ENCODE measurements around the gene MAST4. TPM values are rescaled to one million over a fixed set of nuclear protein-coding genes. Genes with fewer than 3 reads are reported as not detected.

MAST4 gene
- total RNA-seq, 2 experiments from 2014 or later, result 27.7 to 28.8 TPM

DNA sequence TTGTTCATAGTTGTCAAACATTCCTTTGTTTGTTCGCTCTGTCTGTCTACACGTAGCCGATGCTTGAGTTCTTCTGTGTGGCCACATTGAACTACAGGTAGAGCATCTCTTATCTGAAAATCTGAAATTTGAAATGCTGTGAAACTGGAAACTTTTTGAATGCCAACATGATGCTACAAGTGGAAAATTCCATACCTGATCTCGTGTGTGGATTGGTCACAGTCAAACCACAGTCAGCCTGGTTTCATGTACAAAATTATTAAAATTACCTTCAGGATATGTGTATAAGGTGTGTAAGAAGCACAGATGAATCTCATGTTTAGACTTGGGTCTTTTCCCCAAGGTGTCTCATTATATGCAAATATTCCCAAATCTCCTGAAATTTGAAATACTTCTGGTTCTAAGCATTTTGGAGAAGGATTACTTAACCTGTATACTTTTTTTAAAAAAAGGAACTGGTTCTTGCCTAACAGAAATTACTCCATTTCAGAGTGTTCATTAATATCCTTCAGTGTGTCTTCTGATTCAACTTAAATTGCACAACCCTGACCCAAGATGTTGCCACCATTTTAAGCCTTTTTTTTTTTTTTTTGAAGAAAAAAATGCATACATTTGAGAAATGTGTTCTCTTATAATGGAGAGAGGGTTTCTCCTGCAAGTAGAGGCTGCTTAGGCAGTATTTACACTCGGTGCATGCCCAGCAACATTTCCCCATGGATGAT is 254.3 kb downstream of the MAST4 start:
- no peaks in the 10 kb centered on the region for H3K36me3 Mint-ChIP-seq (ENCODE audit: low read depth)
- intact Hi-C loops (cut with micrococcal nuclease), result no loop called here
- no peak overlapping the region for H3K4me3 Mint-ChIP-seq
- CTCF ChIA-PET, result no interaction called here
- H3K27me3 Mint-ChIP-seq (ENCODE audit: low read depth), result peaks cover 20% of the 10 kb centered on the region
- H3K9me3 Mint-ChIP-seq, result no peaks in the 10 kb centered on the region
- DNase-seq, result no peak
- peaks cover 13% of the 10 kb centered on the region for H3K4me1 Mint-ChIP-seq (ENCODE audit: low read depth)
- H3K27ac Mint-ChIP-seq, result no peak overlapping the region

DNA sequence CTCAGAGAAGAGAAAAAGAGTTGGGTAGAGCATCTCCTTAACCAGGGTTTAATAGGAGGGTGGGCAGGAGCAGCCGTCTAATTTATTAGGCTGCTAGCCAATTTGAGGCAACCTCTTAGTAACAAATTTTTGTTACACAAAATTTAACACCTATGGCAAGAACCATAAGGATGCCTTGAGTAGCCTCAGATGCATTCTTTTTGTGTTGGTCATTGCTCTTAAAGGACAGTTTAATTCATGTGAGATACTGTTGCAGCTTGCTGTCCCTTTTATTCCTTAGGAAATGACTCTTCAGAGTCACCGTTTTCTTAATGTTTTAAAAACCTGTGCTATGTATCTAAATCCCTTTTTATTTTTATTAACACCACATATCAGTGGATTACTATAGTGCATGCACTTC is 255.1 kb downstream of the MAST4 start:
- Mint-ChIP-seq H3K9me3 (no peaks in the 10 kb centered on the region), H3K27me3 (ENCODE audit: low read depth) (peaks cover 20% of the 10 kb centered on the region), H3K4me3 (no peak overlapping the region), H3K4me1 (ENCODE audit: low read depth) (peaks cover 13% of the 10 kb centered on the region), H3K36me3 (ENCODE audit: low read depth) (no peaks in the 10 kb centered on the region), H3K27ac (no peak overlapping the region)
- intact Hi-C loops (cut with micrococcal nuclease), result no loop called here
- CTCF ChIA-PET, result interaction anchor here (0.8 kb wide), 1 partner anchor 11 kb away, joined by 5 read pairs; no protein-coding TSS in a partner anchor
- DNase-seq, result no peak

DNA sequence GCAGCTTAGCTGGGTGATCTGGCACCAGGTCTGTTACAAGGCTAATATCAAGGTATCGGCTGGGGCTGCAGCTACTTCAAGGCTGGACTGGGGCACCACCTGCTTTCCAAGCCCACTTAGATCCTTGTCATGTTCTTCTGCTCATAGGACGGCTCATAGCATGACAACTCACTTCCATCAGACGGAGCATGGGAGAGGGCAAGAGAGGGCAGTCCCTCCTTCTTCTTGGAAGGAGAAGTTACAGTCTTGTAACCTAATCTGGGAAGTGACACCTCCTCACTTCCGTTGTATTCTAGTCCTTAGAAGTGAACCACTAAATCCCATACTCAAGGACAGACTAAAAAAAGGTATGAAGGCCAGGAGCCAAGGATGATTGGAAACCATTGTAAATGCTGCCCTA is 258.2 kb downstream of the MAST4 start:
- no peak for DNase-seq
- no peak overlapping the region for H3K4me3 Mint-ChIP-seq
- no peaks in the 10 kb centered on the region for H3K36me3 Mint-ChIP-seq (ENCODE audit: low read depth)
- intact Hi-C loops (cut with micrococcal nuclease), result no loop called here
- H3K4me1 Mint-ChIP-seq (ENCODE audit: low read depth), result peaks cover 10% of the 10 kb centered on the region
- H3K27ac Mint-ChIP-seq, result no peak overlapping the region
- CTCF ChIA-PET, result no interaction called here
- peaks cover 22% of the 10 kb centered on the region for H3K27me3 Mint-ChIP-seq (ENCODE audit: low read depth)
- H3K9me3 Mint-ChIP-seq, result no peaks in the 10 kb centered on the region

DNA sequence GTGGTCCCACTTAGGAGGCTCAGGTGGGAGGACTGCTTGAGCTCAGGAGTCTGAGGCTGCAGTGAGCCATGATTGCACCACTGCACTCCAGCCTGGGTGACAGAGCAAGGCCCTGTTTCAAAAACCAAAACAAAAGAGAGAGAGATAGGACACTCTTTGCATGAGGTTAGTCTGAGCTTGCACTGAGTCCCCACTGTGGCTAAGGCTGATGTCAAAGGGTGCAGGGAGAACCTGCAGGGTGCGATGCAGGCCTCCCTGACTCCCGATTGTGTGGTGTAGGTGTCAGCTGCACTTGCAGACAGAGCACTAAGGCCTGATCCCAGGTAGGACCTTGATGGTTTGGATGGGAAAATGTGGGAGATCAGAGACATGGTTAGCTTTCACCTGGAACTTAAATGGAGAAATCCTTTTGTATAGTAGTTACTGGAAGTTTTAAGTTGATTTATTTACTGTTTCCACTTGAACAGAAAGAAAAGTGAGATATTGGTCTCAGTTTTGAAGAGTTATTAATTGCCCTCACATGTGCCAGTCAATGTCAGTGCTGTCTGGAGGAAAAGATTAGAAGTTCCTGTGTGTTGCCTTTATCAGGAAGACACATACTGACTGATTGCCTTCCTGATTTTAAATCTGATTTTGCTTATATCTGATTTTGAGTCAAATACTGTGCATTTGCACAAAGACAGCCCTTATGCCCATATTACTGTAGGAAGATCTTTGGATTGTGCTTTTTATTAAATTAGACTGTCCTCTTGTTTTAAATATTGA is 260.0 kb downstream of the MAST4 start:
- H3K4me1 Mint-ChIP-seq (ENCODE audit: low read depth), result no peaks in the 10 kb centered on the region
- no peak for DNase-seq
- CTCF ChIA-PET, result interaction anchor here (1.4 kb wide), 1 partner anchor 41 kb away, joined by 4 read pairs; no protein-coding TSS in a partner anchor
- no peaks in the 10 kb centered on the region for H3K9me3 Mint-ChIP-seq
- no peaks in the 10 kb centered on the region for H3K36me3 Mint-ChIP-seq (ENCODE audit: low read depth)
- intact Hi-C loops (cut with micrococcal nuclease), result no loop called here
- no peak overlapping the region for H3K27ac Mint-ChIP-seq
- H3K4me3 Mint-ChIP-seq, result no peak overlapping the region
- peaks cover 27% of the 10 kb centered on the region for H3K27me3 Mint-ChIP-seq (ENCODE audit: low read depth)

DNA sequence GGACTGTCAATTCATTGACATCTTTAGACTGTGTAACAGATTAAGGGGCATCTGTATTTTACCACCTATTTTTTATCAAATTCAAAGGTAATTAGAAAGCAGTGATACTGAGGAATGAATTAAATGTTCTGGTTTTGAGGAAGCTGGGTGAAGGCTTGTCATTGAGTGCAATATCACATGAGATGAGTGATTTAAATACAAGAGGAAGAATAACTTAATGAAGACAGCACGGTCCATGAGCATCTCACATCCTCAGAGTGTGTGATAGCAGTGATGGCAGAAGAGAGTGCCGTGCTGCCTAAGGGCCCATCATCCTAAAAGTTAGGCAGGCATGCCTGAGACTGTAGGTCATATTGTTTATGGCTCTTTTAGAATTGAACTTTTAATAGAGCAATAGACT is 263.3 kb downstream of the MAST4 start:
- intact Hi-C loops (cut with micrococcal nuclease), result no loop called here
- CTCF ChIA-PET, result no interaction called here
- Mint-ChIP-seq H3K4me1 (ENCODE audit: low read depth) (no peaks in the 10 kb centered on the region), H3K36me3 (ENCODE audit: low read depth) (no peaks in the 10 kb centered on the region), H3K27me3 (ENCODE audit: low read depth) (peaks cover 31% of the 10 kb centered on the region), H3K4me3 (no peak overlapping the region), H3K27ac (no peak overlapping the region), H3K9me3 (no peaks in the 10 kb centered on the region)
- no peak for DNase-seq

DNA sequence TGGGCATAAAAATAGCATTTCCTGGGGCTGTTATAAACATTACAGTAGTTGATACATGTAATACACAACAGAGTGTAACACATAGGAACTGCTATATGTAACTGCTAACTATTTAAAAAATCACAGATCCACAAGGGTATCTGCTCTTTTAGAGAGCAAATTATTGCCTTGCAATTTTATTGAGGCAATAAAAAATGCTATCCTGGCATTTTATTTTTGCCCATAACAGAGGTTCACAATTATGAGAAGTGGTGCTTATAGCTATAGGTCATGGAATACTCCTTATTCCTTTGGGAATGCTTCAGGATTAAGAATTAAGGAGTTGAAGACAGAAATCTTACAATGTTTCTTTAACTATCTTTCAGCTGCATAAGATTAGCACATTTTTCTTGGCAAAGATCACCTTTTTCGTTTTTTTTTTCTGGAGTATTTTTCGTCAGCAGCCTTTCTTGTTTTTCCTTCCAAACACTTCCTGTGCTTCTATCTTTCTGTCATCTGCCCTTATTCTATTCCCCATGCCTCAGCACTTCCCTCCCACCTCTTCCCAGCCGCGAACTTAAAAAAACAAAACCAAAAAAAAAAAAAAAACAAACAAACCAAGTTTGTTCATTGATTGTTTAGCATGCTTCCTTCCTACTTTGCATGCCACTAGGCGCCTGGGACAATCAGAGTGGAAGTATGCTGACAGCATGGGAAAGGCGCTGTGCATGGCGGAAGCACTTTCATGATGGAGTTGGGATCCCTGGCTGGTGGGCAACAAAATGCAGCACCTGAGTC is 264.2 kb downstream of the MAST4 start:
- H3K27me3 Mint-ChIP-seq (ENCODE audit: low read depth), result peaks cover 31% of the 10 kb centered on the region
- no peaks in the 10 kb centered on the region for H3K36me3 Mint-ChIP-seq (ENCODE audit: low read depth)
- CTCF ChIA-PET, result interaction anchor here (1.6 kb wide), 1 partner anchor 10 kb away, joined by 3 read pairs; no protein-coding TSS in a partner anchor
- H3K27ac Mint-ChIP-seq, result no peak overlapping the region
- H3K4me3 Mint-ChIP-seq, result no peak overlapping the region
- H3K9me3 Mint-ChIP-seq, result no peaks in the 10 kb centered on the region
- no peak for DNase-seq
- intact Hi-C loops (cut with micrococcal nuclease), result no loop called here
- no peaks in the 10 kb centered on the region for H3K4me1 Mint-ChIP-seq (ENCODE audit: low read depth)

DNA sequence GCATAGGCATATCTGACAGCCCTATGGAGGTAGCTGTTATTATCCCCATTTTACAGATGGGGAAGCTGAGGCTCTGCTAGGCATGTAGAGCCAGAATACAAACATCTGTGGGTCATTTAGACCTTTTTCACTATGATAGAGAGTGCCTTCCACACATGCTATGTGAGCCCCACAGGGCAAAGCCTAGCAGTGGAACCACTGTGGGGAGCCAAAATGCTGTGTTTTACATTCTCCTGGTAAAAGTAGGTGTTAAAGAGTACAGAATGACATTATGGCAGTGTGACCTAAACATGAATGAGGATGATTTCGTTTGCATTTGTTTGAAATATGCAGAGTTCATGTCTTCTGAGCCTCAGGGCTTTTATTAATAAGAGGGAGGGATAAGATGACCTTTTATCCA is 265.2 kb downstream of the MAST4 start:
- no peaks in the 10 kb centered on the region for H3K36me3 Mint-ChIP-seq (ENCODE audit: low read depth)
- H3K4me3 Mint-ChIP-seq, result no peak overlapping the region
- DNase-seq, result no peak
- H3K27me3 Mint-ChIP-seq (ENCODE audit: low read depth), result peaks cover 32% of the 10 kb centered on the region
- CTCF ChIA-PET, result interaction anchor here (1.6 kb wide), 1 partner anchor 9 kb away, joined by 3 read pairs; no protein-coding TSS in a partner anchor
- no peak overlapping the region for H3K27ac Mint-ChIP-seq
- H3K4me1 Mint-ChIP-seq (ENCODE audit: low read depth), result no peaks in the 10 kb centered on the region
- H3K9me3 Mint-ChIP-seq, result no peaks in the 10 kb centered on the region
- intact Hi-C loops (cut with micrococcal nuclease), result no loop called here

DNA sequence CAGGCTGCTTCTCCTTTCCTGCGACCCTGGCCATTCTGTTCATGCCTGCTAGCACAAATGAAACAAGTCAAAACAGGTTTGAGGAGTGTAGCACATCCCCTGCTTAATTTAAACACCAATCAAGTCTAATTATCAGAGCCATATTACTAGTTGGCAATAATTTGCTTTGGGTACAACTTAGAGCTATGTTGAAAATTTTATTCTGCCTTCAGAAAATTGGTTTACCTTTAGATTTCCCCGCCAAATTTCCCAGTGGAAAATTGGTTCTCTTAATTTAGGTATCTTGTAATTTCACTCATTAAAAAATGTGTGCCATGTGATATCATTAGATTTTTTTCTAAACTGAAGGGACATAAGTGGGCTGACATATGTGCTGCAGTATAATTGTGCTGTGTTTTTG is 265.8 kb downstream of the MAST4 start:
- Mint-ChIP-seq H3K9me3 (no peaks in the 10 kb centered on the region), H3K4me1 (ENCODE audit: low read depth) (no peaks in the 10 kb centered on the region), H3K36me3 (ENCODE audit: low read depth) (no peaks in the 10 kb centered on the region), H3K27me3 (ENCODE audit: low read depth) (peaks cover 33% of the 10 kb centered on the region), H3K27ac (no peak overlapping the region), H3K4me3 (no peak overlapping the region)
- intact Hi-C loops (cut with micrococcal nuclease), result no loop called here
- no peak for DNase-seq
- CTCF ChIA-PET, result interaction anchor here (3.8 kb wide), 1 partner anchor 47 kb away, joined by 16 read pairs; no protein-coding TSS in a partner anchor

DNA sequence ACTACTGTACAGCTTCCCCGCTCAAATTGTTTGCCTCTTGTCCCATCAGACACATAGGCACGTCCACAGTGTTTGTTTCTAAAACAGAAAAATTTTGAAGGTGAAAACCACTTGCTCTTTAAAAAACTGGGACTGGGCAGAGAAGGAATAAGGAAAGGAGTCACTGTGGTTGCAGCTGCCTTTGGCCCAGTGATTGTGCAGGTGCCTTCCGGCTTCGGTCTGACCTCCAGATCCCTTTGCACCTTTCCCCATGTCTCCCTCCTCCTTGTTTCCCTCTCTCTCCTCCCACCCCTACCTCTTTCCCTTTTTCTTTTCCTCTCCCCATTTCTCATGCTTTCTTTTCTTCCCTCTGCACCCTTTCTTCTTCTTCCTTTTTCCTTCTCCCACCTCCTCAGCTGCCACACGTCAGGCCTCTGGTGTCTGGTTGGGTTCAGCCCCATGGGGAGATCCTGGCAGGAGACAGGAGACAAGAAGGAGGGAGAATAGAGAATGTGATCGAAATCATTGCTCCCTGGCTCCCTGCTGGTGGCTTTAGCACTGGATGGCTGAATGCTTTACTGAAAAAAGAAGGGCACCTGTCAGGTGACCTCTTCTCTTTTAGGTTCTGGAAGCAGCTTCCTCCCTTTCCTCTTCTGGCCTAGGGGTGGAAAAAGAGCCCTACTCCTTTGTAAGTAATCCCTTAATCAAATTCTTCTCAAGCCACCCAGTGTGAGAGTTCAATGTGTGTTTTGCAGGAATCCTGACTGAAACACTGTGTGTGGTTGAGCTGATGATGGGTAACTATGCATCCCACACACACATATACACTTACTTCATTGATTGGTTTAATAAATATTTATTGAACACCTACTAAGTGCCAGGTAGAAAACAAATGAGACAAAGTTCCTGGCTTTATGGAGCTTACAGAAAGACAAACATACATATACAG is 267.3 kb downstream of the MAST4 start:
- H3K4me3 Mint-ChIP-seq, result no peak overlapping the region
- no peaks in the 10 kb centered on the region for H3K9me3 Mint-ChIP-seq
- no peak overlapping the region for H3K27ac Mint-ChIP-seq
- intact Hi-C loops (cut with micrococcal nuclease), result loop anchor here (1.0 kb wide), 3 partner anchors 34 to 556 kb away; no protein-coding TSS in a partner anchor
- H3K27me3 Mint-ChIP-seq (ENCODE audit: low read depth), result peaks cover 30% of the 10 kb centered on the region
- no peaks in the 10 kb centered on the region for H3K36me3 Mint-ChIP-seq (ENCODE audit: low read depth)
- CTCF ChIA-PET, result interaction anchor here (0.7 to 3.8 kb wide), 6 partner anchors 24 to 52 kb away, joined by 3 to 16 read pairs (median 4); no protein-coding TSS in a partner anchor
- H3K4me1 Mint-ChIP-seq (ENCODE audit: low read depth), result no peaks in the 10 kb centered on the region
- no peak for DNase-seq

DNA sequence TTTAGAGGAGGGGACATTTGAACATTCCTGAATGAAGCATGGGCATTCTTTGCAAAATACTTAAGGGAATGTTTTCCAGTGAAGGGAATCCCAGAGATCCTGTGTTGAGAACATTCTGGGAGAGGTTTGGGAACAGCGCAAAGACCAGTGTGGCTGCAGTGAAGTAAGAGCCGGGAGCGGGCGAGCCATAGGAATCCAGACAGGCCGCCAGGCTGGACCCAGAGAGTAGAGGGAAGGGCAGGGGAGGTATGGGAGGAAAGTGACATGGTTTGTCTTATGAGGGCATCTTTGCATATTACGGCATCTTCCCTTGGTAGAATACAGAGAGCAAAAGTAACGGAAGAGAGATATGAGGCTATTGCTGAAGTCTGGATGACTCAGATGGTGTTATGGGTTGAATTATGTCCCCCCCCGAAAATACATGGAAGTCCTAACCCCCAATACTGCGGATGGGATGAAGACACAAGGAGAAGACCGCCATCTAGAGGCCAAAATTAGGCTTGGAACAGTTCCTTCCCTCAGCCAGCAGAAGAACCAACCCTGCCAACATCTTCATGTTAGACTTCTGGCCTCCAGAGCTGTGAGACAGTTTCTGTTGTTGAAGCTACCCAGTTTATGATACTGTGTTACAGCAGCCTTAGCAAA is 268.2 kb downstream of the MAST4 start:
- Mint-ChIP-seq H3K4me3 (no peak overlapping the region), H3K27me3 (ENCODE audit: low read depth) (peaks cover 30% of the 10 kb centered on the region), H3K36me3 (ENCODE audit: low read depth) (no peaks in the 10 kb centered on the region), H3K4me1 (ENCODE audit: low read depth) (no peaks in the 10 kb centered on the region), H3K9me3 (no peaks in the 10 kb centered on the region), H3K27ac (no peak overlapping the region)
- CTCF ChIA-PET, result interaction anchor here (0.9 to 3.8 kb wide), 8 partner anchors 25 to 53 kb away, joined by 3 to 16 read pairs (median 4); no protein-coding TSS in a partner anchor
- DNase-seq, result peak; percentile 39
- intact Hi-C loops (cut with micrococcal nuclease), result loop anchor here (1.0 kb wide), 3 partner anchors 35 to 557 kb away; no protein-coding TSS in a partner anchor

All from activated naive CD4-positive, alpha-beta T cell treated with anti-CD3 and anti-CD28 coated beads for 36 hours (primary cell).